Progenitor cell of endocrine pancreas (in vitro differentiated cells): ENCODE data around the gene NFKB2. TPM values are rescaled to one million over a fixed set of nuclear protein-coding genes. Genes with fewer than 3 reads are reported as not detected.

ENCODE experiments used
- DNase-seq: peaks from one replicate; pipeline ENCODE4 v3.0.0; 2021; ENCODE audit warnings: low spot score; ENCODE audit not compliant: unreplicated experiment
- H3K27ac Mint-ChIP-seq: 2 replicates; pipeline ENCODE4 v1.8.0; 2021; ENCODE audit warnings: mild to moderate bottlenecking, moderate library complexity, mixed read lengths
- H3K27me3 Mint-ChIP-seq: 2 replicates; pipeline ENCODE4 v1.8.0; 2021; ENCODE audit warnings: mixed read lengths
- H3K36me3 Mint-ChIP-seq: 2 replicates; pipeline ENCODE4 v1.8.0; 2022; ENCODE audit warnings: mixed read lengths; ENCODE audit not compliant: insufficient read depth
- H3K4me1 Mint-ChIP-seq: 2 replicates; pipeline ENCODE4 v1.8.0; 2021; ENCODE audit warnings: low read depth, mixed read lengths
- H3K4me3 Mint-ChIP-seq: 2 replicates; pipeline ENCODE4 v1.8.0; 2021; ENCODE audit warnings: low read depth, mild to moderate bottlenecking, moderate library complexity, mixed read lengths
- H3K9me3 Mint-ChIP-seq: 2 replicates; pipeline ENCODE4 v1.8.0; 2021; ENCODE audit warnings: low read depth, mixed read lengths
- total RNA-seq: library from RNA; stranded (reverse); gene quantifications from 2 replicates; pipeline ENCODE4 v1.2.1, GENCODE V29; 2021
- TF ChIP-seq, protein P1 (sequence below): fragments of 200-600 bp; sonication (generic); IDR thresholded peaks from one replicate; pipeline ENCODE4 v1.5.0; 2021; ENCODE audit warnings: antibody characterized with exemption, mild to moderate bottlenecking; ENCODE audit not compliant: unreplicated experiment

NFKB2 gene
- total RNA-seq, 1 donor from 2014 or later, result 21.6 TPM

DNA sequence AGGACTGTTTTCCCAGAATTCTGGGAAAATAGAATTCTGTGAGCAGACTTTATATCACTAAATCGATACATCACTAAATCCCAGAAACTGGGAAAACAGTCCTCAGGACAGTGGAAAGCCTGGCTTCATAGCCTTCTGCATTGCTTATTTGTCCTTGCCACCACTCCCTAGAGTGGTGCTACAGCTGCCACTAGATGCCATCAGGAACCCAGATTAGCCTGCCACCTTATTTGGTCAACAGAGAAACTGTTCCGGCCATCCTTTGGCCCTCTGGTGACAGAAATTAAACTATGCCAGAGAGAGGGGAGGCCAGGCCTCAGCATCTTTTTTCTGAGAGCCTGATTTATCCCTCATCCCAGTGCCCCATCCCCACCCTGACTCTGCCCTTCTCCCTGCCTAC, 19.6 kb upstream of the NFKB2 start:
- Mint-ChIP-seq H3K27me3 (no peaks in the 10 kb centered on the region), H3K36me3 (peaks cover 29% of the 10 kb centered on the region), H3K27ac (no peak overlapping the region), H3K4me3 (no peak overlapping the region), H3K4me1 (no peaks in the 10 kb centered on the region), H3K9me3 (no peaks in the 10 kb centered on the region)
- TF ChIP-seq, protein P1, sequence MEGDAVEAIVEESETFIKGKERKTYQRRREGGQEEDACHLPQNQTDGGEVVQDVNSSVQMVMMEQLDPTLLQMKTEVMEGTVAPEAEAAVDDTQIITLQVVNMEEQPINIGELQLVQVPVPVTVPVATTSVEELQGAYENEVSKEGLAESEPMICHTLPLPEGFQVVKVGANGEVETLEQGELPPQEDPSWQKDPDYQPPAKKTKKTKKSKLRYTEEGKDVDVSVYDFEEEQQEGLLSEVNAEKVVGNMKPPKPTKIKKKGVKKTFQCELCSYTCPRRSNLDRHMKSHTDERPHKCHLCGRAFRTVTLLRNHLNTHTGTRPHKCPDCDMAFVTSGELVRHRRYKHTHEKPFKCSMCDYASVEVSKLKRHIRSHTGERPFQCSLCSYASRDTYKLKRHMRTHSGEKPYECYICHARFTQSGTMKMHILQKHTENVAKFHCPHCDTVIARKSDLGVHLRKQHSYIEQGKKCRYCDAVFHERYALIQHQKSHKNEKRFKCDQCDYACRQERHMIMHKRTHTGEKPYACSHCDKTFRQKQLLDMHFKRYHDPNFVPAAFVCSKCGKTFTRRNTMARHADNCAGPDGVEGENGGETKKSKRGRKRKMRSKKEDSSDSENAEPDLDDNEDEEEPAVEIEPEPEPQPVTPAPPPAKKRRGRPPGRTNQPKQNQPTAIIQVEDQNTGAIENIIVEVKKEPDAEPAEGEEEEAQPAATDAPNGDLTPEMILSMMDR, result no peak
- no peak for DNase-seq

DNA sequence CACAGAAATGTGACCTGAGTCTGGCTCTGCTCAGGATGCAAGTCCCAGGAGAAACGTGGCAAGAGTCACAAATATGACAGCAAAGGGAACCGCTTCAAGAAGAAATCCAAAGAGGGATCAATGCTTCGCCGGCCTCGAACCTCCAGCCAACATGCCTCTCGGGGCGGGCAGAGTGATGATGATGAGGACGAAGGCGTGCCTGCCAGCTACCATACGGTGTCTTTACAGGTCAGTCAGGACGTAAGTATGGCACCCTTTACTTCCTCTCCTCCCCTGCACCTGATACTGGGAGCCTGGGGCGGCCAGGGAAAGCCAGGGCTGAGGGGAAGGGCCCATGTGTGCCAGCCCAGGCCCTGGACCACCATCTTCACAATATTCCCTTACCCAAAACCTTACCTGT, 18.6 kb upstream of the NFKB2 start:
- DNase-seq, result no peak
- Mint-ChIP-seq H3K9me3 (no peaks in the 10 kb centered on the region), H3K4me1 (no peaks in the 10 kb centered on the region), H3K27me3 (no peaks in the 10 kb centered on the region), H3K4me3 (no peak overlapping the region), H3K27ac (no peak overlapping the region), H3K36me3 (peaks cover 22% of the 10 kb centered on the region)
- TF ChIP-seq, protein P1, result no peak

DNA sequence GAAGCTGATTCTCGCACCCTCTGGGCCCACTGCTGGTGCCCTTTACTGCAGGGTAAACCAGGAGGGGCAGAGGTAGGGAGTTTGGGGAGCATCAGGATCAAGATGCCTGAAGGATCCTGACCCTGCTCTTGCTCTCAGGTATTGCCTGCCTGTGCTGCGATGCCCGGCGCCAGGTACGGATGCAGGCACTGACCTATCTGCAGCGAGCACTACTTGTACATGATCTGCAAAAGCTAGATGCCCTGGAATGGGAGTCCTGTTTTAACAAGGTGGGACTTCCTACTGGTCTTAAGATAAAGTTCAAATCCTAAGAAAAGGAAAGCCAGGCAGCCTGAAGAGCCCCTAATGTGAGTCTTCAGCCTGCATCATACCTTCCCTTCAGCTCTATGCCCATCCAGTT, 16.1 kb upstream of the NFKB2 start:
- DNase-seq, result no peak
- Mint-ChIP-seq H3K27ac (no peak overlapping the region), H3K36me3 (peaks cover 14% of the 10 kb centered on the region), H3K9me3 (no peaks in the 10 kb centered on the region), H3K4me1 (no peaks in the 10 kb centered on the region), H3K4me3 (no peak overlapping the region), H3K27me3 (no peaks in the 10 kb centered on the region)
- TF ChIP-seq, protein P1, result no peak

DNA sequence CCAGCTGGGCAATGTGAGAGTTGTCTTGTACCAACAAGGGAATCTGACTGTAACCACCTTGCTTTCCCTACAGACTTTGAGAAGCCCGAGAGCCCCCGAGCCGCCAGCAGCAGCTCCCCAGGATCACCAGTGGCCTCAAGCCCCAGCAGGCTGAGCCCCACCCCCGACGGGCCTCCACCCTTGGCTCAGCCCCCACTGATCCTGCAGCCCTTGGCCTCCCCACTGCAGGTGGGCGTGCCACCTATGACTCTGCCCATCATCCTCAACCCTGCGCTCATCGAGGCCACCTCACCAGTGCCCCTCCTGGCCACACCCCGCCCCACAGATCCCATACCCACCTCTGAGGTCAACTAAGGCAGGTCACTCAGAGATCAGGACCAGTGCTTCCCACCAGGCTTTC, 13.5 kb upstream of the NFKB2 start:
- no peaks in the 10 kb centered on the region for H3K27me3 Mint-ChIP-seq
- no peak overlapping the region for H3K4me3 Mint-ChIP-seq
- TF ChIP-seq, protein P1, result no peak
- no peak overlapping the region for H3K27ac Mint-ChIP-seq
- H3K36me3 Mint-ChIP-seq, result peaks cover 9% of the 10 kb centered on the region
- no peaks in the 10 kb centered on the region for H3K9me3 Mint-ChIP-seq
- no peaks in the 10 kb centered on the region for H3K4me1 Mint-ChIP-seq
- DNase-seq, result no peak

DNA sequence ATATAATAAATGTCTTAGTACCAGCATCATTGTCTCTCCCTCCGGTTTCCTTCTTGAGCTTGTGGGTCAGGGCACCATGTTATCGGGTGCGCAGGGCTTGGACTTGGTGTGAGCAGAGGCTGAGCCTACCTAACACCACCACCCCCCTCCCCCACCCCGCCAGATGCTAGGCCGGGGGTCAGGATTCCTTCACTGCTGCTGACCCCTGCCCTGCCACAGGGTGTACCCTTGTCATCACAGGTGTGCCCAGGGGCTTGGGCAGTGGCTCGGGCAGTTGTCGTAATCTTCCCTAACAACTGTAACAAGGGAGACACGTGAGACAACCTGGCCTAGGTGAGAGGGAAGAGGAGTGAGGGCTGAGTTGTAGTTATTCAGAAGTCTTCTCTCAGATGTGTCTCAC, 12.6 kb upstream of the NFKB2 start:
- no peaks in the 10 kb centered on the region for H3K9me3 Mint-ChIP-seq
- H3K27ac Mint-ChIP-seq, result no peak overlapping the region
- no peaks in the 10 kb centered on the region for H3K27me3 Mint-ChIP-seq
- H3K4me3 Mint-ChIP-seq, result no peak overlapping the region
- TF ChIP-seq, protein P1, result no peak
- H3K4me1 Mint-ChIP-seq, result no peaks in the 10 kb centered on the region
- peaks cover 9% of the 10 kb centered on the region for H3K36me3 Mint-ChIP-seq
- no peak for DNase-seq
